GM19023 (cell line): ENCODE measurements around the gene SCIN.

Experiments
- ATAC-seq: cut with Tn5 transposase; IDR thresholded peaks from one replicate; pipeline ENCODE4 v1.9.1; 2021; ENCODE audit warnings: mild to moderate bottlenecking, moderate library complexity; ENCODE audit not compliant: unreplicated experiment

The SCIN gene

GRCh38 chr7:12565873-12566272 lies 4.6 kb upstream of the SCIN start:
- ATAC-seq = no peak

- ATAC-seq = peak; percentile 65
Measured at GRCh38 chr7:12567015-12567414, 3.5 kb upstream of the SCIN start.

- no peak for ATAC-seq
Measured at GRCh38 chr7:12569673-12570072, 847 bp upstream of the SCIN start.

- ATAC-seq = no peak
Measured at GRCh38 chr7:12570168-12570533, 369 bp upstream of the SCIN start.

GRCh38 chr7:12571691-12572090 lies 1.2 kb downstream of the SCIN start:
- no peak for ATAC-seq

- ATAC-seq = no peak
Measured at GRCh38 chr7:12572941-12573575, 2.5 kb downstream of the SCIN start.

GRCh38 chr7:12573885-12574284 lies 3.4 kb downstream of the SCIN start:
- ATAC-seq = no peak

- no peak for ATAC-seq
Measured at GRCh38 chr7:12578930-12579640, 8.6 kb downstream of the SCIN start.

GRCh38 chr7:12581897-12582296 lies 11.4 kb downstream of the SCIN start:
- no peak for ATAC-seq

- no peak for ATAC-seq
Measured at GRCh38 chr7:12582362-12582761, 11.8 kb downstream of the SCIN start.

- ATAC-seq = no peak
Measured at GRCh38 chr7:12583176-12583575, 12.7 kb downstream of the SCIN start.

GRCh38 chr7:12583922-12584321 lies 13.4 kb downstream of the SCIN start:
- ATAC-seq = no peak

GRCh38 chr7:12584930-12585329 lies 14.4 kb downstream of the SCIN start:
- peak; percentile 99 for ATAC-seq

GRCh38 chr7:12586271-12586670 lies 15.8 kb downstream of the SCIN start:
- ATAC-seq = no peak

GRCh38 chr7:12588259-12588904 lies 17.9 kb downstream of the SCIN start:
- no peak for ATAC-seq

GRCh38 chr7:12590559-12590958 lies 20.0 kb downstream of the SCIN start:
- ATAC-seq = no peak

GRCh38 chr7:12594122-12594897 lies 23.8 kb downstream of the SCIN start:
- no peak for ATAC-seq

- ATAC-seq = no peak
Measured at GRCh38 chr7:12595148-12595547, 24.6 kb downstream of the SCIN start.

GRCh38 chr7:12596225-12596790 lies 25.8 kb downstream of the SCIN start:
- ATAC-seq = no peak

GRCh38 chr7:12601302-12601869 lies 30.9 kb downstream of the SCIN start:
- peak; percentile 95 for ATAC-seq

GRCh38 chr7:12607134-12607533 lies 36.6 kb downstream of the SCIN start:
- ATAC-seq = no peak
